Esophagus squamous epithelium (tissue), 5 donors: ENCODE measurements around the gene SEC16B. TPM values are rescaled to one million over a fixed set of nuclear protein-coding genes. Genes with fewer than 3 reads are reported as not detected.

Experiments
- DNase-seq: peaks from one replicate; lab custom pipeline; 2025; lab: John Stamatoyannopoulos, UW
- H3K27ac ChIP-seq, 4 donors: fragments of 200-600 bp; sonication (generic); one replicate each; pipeline ENCODE4 v1.5.1; 2016 to 2019; ENCODE audit warnings: mild to moderate bottlenecking in 1 of 4
- H3K27me3 ChIP-seq, 4 donors: fragments of 200-600 bp; sonication (generic); 1 replicate in 3 of 4; 2 replicates in 1 of 4; pipeline versions ENCODE4 v1.5.1 to v1.6.0; 2017 to 2021; ENCODE audit warnings: antibody characterized with exemption in 1 of 4
- H3K36me3 ChIP-seq, 3 donors: fragments of 200-600 bp; sonication (generic); one replicate each; pipeline ENCODE4 v1.5.1; 2016 to 2019
- H3K4me1 ChIP-seq, 3 donors: fragments of 200-600 bp; sonication (generic); one replicate each; pipeline ENCODE4 v1.5.1; 2017 to 2019
- H3K4me3 ChIP-seq, 4 donors: fragments of 200-600 bp; sonication (generic); 1 replicate in 3 of 4; 2 replicates in 1 of 4; pipeline ENCODE4 v1.5.1; 2016 to 2019; ENCODE audit warnings: mild to moderate bottlenecking in 2 of 4, moderate library complexity in 1 of 4
- H3K9me3 ChIP-seq, 3 donors: fragments of 200-600 bp; sonication (generic); one replicate each; pipeline ENCODE4 v1.5.1; 2016 to 2019
- CTCF ChIP-seq, 6 experiments: fragments of 450-650 bp in 4 of 6; fragments of 200-600 bp in 2 of 6; sonication (generic) in 2 of 6; IDR thresholded peaks; one replicate each; pipeline ENCODE4 v1.5.1; 2016 to 2019; ENCODE audit warnings: antibody characterized with exemption in 6 of 6, mild to moderate bottlenecking in 4 of 6, moderate library complexity in 4 of 6
- POLR2A ChIP-seq, 4 donors: fragments of 450-650 bp; IDR thresholded peaks; one replicate each; pipeline ENCODE4 v1.6.1; 2017; ENCODE audit warnings: antibody characterized with exemption in 4 of 4, mild to moderate bottlenecking in 4 of 4, moderate library complexity in 3 of 4
- WGBS, 2 donors: methylation state at CpG; one replicate each; pipeline ENCODE4 v1.1.5; 2018; 5-methylcytosine and 5-hydroxymethylcytosine counted together
- intact Hi-C: fragments of 100-400 bp; cut with DNase I; formaldehyde crosslinking; loops from one replicate; pipeline ENCODE4 v1.15.0; 2022
- total RNA-seq, 4 donors: library from RNA; depleted of rRNA; stranded (reverse); fragments of >200 nt; gene quantifications; one replicate each; pipeline ENCODE4 v1.1.0, GENCODE V29; 2016
- donor health status: DM: yes; HTN: yes; CAD: no.

The SEC16B gene
- total RNA-seq, 4 donors from 2014 or later: 0.61 to 2.1 (median 1.3) TPM

- Histone ChIP-seq H3K27me3 (no peaks in the 10 kb centered on the region), H3K27ac (no peak overlapping the region), H3K4me1 (peaks cover 0 to 11% (median 5%) of the 10 kb centered on the region in 3 donors), H3K9me3 (no peaks in the 10 kb centered on the region), H3K36me3 (peaks cover 0 to 17% (median 0%) of the 10 kb centered on the region in 3 donors), H3K4me3 (no peak overlapping the region)
- no peak for TF ChIP-seq CTCF (IDR thresholded peaks at IDR 0.05)
- TF ChIP-seq POLR2A (IDR thresholded peaks at IDR 0.05): no peak
- intact Hi-C loops: loop anchor here (10.0 kb wide), 1 partner anchor 1049 kb away; no protein-coding TSS in a partner anchor
- 72 to 80% methylated on average over 15 to 17 of the region's 20 CpGs for WGBS, 2 donors
- DNase-seq: no peak
Measured at GRCh38 chr1:177944016-177944949, 25.6 kb downstream of the SEC16B start.

- Histone ChIP-seq H3K27ac (no peak overlapping the region), H3K9me3 (no peaks in the 10 kb centered on the region), H3K27me3 (no peaks in the 10 kb centered on the region), H3K4me3 (no peak overlapping the region), H3K4me1 (peaks cover 0 to 5% (median 4%) of the 10 kb centered on the region in 3 donors), H3K36me3 (peaks cover 0 to 25% (median 0%) of the 10 kb centered on the region in 3 donors)
- DNase-seq: no peak
- intact Hi-C loops: loop anchor here (10.0 kb wide), 1 partner anchor 1047 kb away; no protein-coding TSS in a partner anchor
- no peak for TF ChIP-seq POLR2A (IDR thresholded peaks at IDR 0.05)
- no peak for TF ChIP-seq CTCF (IDR thresholded peaks at IDR 0.05)
- WGBS, 2 donors: 85 to 93% methylated on average over 5 of the region's 5 CpGs
Measured at GRCh38 chr1:177941976-177942375, 27.9 kb downstream of the SEC16B start.

GRCh38 chr1:177940682-177941081 is 29.2 kb downstream of the SEC16B start:
- 64 to 86% methylated on average over 3 of the region's 3 CpGs for WGBS, 2 donors
- TF ChIP-seq CTCF (IDR thresholded peaks at IDR 0.05): no peak
- TF ChIP-seq POLR2A (IDR thresholded peaks at IDR 0.05): no peak
- Histone ChIP-seq H3K27ac (no peak overlapping the region), H3K4me1 (peaks cover 0 to 1% (median under 1%) of the 10 kb centered on the region in 3 donors), H3K4me3 (no peak overlapping the region), H3K9me3 (no peaks in the 10 kb centered on the region), H3K27me3 (no peaks in the 10 kb centered on the region), H3K36me3 (peaks cover 0 to 37% (median 0%) of the 10 kb centered on the region in 3 donors)
- intact Hi-C loops: loop anchor here (10.0 kb wide), 1 partner anchor 1046 kb away; no protein-coding TSS in a partner anchor
- DNase-seq: no peak

- Histone ChIP-seq H3K27me3 (no peaks in the 10 kb centered on the region), H3K4me1 (no peaks in the 10 kb centered on the region), H3K36me3 (peaks cover 0 to 45% (median 0%) of the 10 kb centered on the region in 3 donors), H3K9me3 (no peaks in the 10 kb centered on the region), H3K27ac (no peak overlapping the region), H3K4me3 (no peak overlapping the region)
- intact Hi-C loops: no loop called here
- no peak for DNase-seq
- no peak for TF ChIP-seq CTCF (IDR thresholded peaks at IDR 0.05)
- no peak for TF ChIP-seq POLR2A (IDR thresholded peaks at IDR 0.05)
- WGBS, 2 donors: 82 to 89% methylated on average over 6 of the region's 6 CpGs
Measured at GRCh38 chr1:177937931-177938330, 31.9 kb downstream of the SEC16B start.
